Measurements from ENCODE around the gene FTSJ3.

- TF ChIP-seq, protein P1, sequence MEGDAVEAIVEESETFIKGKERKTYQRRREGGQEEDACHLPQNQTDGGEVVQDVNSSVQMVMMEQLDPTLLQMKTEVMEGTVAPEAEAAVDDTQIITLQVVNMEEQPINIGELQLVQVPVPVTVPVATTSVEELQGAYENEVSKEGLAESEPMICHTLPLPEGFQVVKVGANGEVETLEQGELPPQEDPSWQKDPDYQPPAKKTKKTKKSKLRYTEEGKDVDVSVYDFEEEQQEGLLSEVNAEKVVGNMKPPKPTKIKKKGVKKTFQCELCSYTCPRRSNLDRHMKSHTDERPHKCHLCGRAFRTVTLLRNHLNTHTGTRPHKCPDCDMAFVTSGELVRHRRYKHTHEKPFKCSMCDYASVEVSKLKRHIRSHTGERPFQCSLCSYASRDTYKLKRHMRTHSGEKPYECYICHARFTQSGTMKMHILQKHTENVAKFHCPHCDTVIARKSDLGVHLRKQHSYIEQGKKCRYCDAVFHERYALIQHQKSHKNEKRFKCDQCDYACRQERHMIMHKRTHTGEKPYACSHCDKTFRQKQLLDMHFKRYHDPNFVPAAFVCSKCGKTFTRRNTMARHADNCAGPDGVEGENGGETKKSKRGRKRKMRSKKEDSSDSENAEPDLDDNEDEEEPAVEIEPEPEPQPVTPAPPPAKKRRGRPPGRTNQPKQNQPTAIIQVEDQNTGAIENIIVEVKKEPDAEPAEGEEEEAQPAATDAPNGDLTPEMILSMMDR (conservative IDR thresholded peaks at IDR 0.05 in 1 of 2, IDR thresholded peaks at IDR 0.05 in 1 of 2; ENCODE audit: low read depth in 1 of 2, low read length in 2 of 2), result no peak
- no peak for TF ChIP-seq EZH2 (IDR thresholded peaks at IDR 0.05; ENCODE audit: low read length, missing control alignments)
Measured at GRCh38 chr17:63809970-63810369, 17.5 kb downstream of the FTSJ3 start.
